Measurements from ENCODE around the gene SMAD3. TPM values are rescaled to one million over a fixed set of nuclear protein-coding genes. Genes with fewer than 3 reads are reported as not detected.

Gene SMAD3
- total and polyA plus RNA-seq, 4 donors, result 4.0 to 12.2 (median 5.5) TPM

DNA sequence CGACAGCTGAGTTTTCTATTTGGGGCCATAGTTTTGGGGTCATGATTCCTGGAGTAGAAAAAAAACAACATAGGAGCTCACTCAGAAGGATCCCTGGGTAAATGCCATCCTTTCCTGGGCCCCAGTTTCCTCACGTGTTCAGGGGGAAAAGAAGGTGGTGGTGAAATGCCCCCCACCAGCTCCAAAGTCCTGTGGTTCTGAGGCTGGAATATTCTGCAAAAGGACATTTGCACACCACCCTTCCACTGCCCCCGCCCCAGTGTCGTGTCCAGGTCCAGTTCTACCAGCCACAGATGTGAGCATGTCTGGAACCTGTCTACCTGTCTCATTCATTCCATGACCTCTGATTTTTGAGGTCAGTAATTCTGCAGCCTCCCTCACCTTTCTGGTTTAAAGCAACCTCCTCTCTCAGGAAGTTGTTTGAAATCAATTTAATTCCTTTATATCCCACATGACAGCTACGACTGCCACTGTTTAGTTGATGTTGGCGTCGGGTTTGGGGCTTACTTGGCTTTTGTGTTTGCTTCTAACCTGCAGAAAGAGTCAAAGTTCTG is 82.1 kb downstream of the SMAD3 start:
- no peak for DNase-seq (ENCODE audit: low spot score)
- H3K9ac ChIP-seq (ENCODE audit: low read depth in 1 of 2, low read length in 2 of 2), result no peak overlapping the region
- H3K36me3 ChIP-seq (ENCODE audit: control insufficient read depth in 4 of 4, insufficient read depth in 3 of 4, low read depth in 1 of 4, low read length in 3 of 4), result no peaks in the 10 kb centered on the region
- WGBS, result 77% methylated on average over 7 of the region's 7 CpGs
- TF ChIP-seq ATF3 (IDR thresholded peaks at IDR 0.05) (no peak), JUND (IDR thresholded peaks at IDR 0.05) (no peak), FOXA2 (IDR thresholded peaks at IDR 0.05) (no peak)
- TF ChIP-seq, protein P1, sequence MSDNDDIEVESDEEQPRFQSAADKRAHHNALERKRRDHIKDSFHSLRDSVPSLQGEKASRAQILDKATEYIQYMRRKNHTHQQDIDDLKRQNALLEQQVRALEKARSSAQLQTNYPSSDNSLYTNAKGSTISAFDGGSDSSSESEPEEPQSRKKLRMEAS (IDR thresholded peaks at IDR 0.05), result no peak
- no peak overlapping the region for H3K4me3 ChIP-seq (ENCODE audit: low read depth in 1 of 3, low read length in 3 of 3)
- no peaks in the 10 kb centered on the region for H3K27me3 ChIP-seq (ENCODE audit: control insufficient read depth in 4 of 4, insufficient read depth in 4 of 4, low read length in 3 of 4)
- H3K9me3 ChIP-seq (ENCODE audit: control insufficient read depth in 4 of 4, low read length in 3 of 4), result no peaks in the 10 kb centered on the region
- peak overlapping the region; percentile 28 to 60 for H3K27ac ChIP-seq (ENCODE audit: low read depth in 1 of 2, low read length in 2 of 2)
- H3K4me1 ChIP-seq (ENCODE audit: control insufficient read depth in 4 of 4, insufficient read depth in 4 of 4, low read length in 3 of 4), result peaks cover 6 to 35% (median 22%) of the 10 kb centered on the region in 4 donors

- no peak overlapping the region for H3K9ac ChIP-seq (ENCODE audit: low read depth in 1 of 2, low read length in 2 of 2)
- TF ChIP-seq REST (IDR thresholded peaks at IDR 0.05), result no peak
- no peak for TF ChIP-seq RAD21 (IDR thresholded peaks at IDR 0.05)
- TF ChIP-seq NR2F2 (IDR thresholded peaks at IDR 0.05), result no peak
- TF ChIP-seq TAF1 (conservative IDR thresholded peaks at IDR 0.05), result no peak
- no peak for TF ChIP-seq ATF3 (IDR thresholded peaks at IDR 0.05)
- TF ChIP-seq GABPA (IDR thresholded peaks at IDR 0.05 in 1 of 2, conservative IDR thresholded peaks at IDR 0.05 in 1 of 2), result no peak
- no peak for TF ChIP-seq RXRA (IDR thresholded peaks at IDR 0.05)
- TF ChIP-seq EGR1 (IDR thresholded peaks at IDR 0.05; ENCODE audit: low read depth in 2 of 2), result no peak
- no peak for TF ChIP-seq FOXA1 (IDR thresholded peaks at IDR 0.05)
- TF ChIP-seq, protein P2, sequence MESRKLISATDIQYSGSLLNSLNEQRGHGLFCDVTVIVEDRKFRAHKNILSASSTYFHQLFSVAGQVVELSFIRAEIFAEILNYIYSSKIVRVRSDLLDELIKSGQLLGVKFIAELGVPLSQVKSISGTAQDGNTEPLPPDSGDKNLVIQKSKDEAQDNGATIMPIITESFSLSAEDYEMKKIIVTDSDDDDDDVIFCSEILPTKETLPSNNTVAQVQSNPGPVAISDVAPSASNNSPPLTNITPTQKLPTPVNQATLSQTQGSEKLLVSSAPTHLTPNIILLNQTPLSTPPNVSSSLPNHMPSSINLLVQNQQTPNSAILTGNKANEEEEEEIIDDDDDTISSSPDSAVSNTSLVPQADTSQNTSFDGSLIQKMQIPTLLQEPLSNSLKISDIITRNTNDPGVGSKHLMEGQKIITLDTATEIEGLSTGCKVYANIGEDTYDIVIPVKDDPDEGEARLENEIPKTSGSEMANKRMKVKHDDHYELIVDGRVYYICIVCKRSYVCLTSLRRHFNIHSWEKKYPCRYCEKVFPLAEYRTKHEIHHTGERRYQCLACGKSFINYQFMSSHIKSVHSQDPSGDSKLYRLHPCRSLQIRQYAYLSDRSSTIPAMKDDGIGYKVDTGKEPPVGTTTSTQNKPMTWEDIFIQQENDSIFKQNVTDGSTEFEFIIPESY (IDR thresholded peaks at IDR 0.05), result no peak
- no peak for TF ChIP-seq SP1 (IDR thresholded peaks at IDR 0.05)
- no peak for TF ChIP-seq CTCF (IDR thresholded peaks at IDR 0.05; ENCODE audit: low read depth, low read length, missing input control)
- TF ChIP-seq HNF4A (conservative IDR thresholded peaks at IDR 0.05), result no peak
- TF ChIP-seq YY1 (IDR thresholded peaks at IDR 0.05), result no peak
- no peak for TF ChIP-seq JUND (IDR thresholded peaks at IDR 0.05)
- TF ChIP-seq HNF4G (IDR thresholded peaks at IDR 0.05), result no peak
- no peak for TF ChIP-seq FOXA2 (IDR thresholded peaks at IDR 0.05)
- TF ChIP-seq, protein P1 (IDR thresholded peaks at IDR 0.05), result no peak
- 63% methylated on average over 6 of the region's 6 CpGs for WGBS
Measured at GRCh38 chr15:67148196-67148701, 82.8 kb downstream of the SMAD3 start.

More at GRCh38 chr15:67148196-67148701, 82.8 kb downstream of the SMAD3 start:
- no peaks in the 10 kb centered on the region for H3K36me3 ChIP-seq (ENCODE audit: control insufficient read depth in 4 of 4, insufficient read depth in 3 of 4, low read depth in 1 of 4, low read length in 3 of 4)
- H3K4me3 ChIP-seq (ENCODE audit: low read depth in 1 of 3, low read length in 3 of 3), result no peak overlapping the region
- H3K27me3 ChIP-seq (ENCODE audit: control insufficient read depth in 4 of 4, insufficient read depth in 4 of 4, low read length in 3 of 4), result no peaks in the 10 kb centered on the region
- no peaks in the 10 kb centered on the region for H3K9me3 ChIP-seq (ENCODE audit: control insufficient read depth in 4 of 4, low read length in 3 of 4)
- peaks cover 6 to 35% (median 22%) of the 10 kb centered on the region in 4 donors for H3K4me1 ChIP-seq (ENCODE audit: control insufficient read depth in 4 of 4, insufficient read depth in 4 of 4, low read length in 3 of 4)
- H3K27ac ChIP-seq (ENCODE audit: low read depth in 1 of 2, low read length in 2 of 2), result peak overlapping the region in 1 of 2 donors; percentile 84
- DNase-seq (ENCODE audit: low spot score), result no peak

All from liver (tissue), 9 donors.